HG03575 (cell line): ENCODE measurements around the gene DRD2.
"Not testable (repeated sequence)": the region's sequence is repeated elsewhere in the genome, so short reads cannot be mapped to it uniquely, and the experiment has no call there.

Experiments used
- ATAC-seq: cut with Tn5 transposase; IDR thresholded peaks from one replicate; pipeline ENCODE4 v1.9.1; 2021; ENCODE audit not compliant: unreplicated experiment, insufficient number of reproducible peaks, low FRiP score; ENCODE audit errors: extremely low read depth

Gene DRD2

GRCh38 chr11:113475160-113475761, at the start of gene DRD2:
Gene DRD2 (minus strand): TSS chr11:113475398. CDS start chr11:113424651, 50,747 bp downstream.
- no peak for ATAC-seq

GRCh38 chr11:113523906-113524305, 48.7 kb upstream of the DRD2 start:
- ATAC-seq = not testable (repeated sequence)

DNA sequence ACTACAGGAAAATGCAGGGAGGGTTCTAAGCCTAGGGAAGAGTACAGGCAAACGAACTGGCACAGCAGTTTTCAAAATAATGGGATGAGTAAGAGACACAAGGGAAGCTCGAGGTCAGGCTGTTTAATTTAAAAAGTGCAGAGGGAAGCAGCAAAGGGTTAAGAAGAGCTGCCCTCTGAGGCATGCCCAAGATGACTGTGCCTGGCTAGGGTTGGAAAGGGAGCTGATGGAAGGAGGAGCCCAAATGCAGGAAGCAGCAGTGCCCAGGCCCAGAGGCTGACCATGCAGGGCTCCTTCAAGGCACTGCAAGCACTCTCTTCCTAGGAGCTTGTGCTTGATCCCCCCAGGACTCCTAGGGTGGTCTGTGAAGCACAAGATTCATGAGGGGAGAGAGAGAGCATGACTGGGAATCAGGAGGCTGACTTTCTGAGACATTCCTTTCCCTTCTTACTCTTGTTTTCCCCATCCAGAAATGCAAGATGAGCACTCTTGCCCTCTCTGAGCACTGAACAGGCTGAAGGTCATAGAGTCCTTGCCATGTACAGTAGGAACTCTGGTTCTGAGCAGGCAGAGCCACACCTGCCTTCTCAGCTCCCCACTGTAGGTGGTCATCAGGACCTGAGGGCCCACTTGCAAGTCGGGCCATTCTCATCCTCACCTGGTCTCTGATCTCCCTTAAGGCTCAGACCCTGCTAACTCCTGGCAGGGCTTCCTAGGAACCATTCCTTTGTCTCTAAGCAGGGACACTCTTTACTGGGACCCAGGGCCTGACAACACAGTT, 46.7 kb upstream of the DRD2 start:
- ATAC-seq = no peak

DNA sequence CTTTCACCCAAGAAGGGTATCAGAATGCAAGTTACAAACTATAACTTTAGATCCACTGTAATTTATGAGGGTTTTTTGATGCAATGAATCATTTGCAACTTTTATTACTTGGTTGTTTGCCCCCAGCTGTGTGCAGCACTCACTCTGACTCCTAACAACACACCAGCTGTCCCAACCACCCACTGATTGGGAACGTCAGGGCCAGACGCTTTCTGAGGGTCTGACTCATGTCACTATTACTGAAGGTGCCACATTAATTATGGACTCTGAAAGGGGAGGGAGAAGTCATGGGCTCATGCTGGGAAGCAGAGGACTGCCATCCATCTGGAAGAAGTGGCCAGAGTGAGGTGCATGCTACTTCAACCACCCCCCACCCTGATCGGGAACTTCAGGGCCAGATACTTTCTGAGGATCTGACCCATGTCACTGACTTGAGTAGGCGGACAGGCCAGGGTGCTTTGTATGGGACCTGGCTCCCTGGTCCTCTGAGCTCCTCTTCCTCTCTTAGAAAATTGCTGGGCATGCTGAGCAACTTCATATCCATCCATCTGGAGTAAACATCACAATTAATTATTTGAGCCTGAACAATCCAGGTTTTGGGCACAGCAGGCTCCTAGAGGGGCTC, 44.9 kb upstream of the DRD2 start:
- no peak for ATAC-seq

- ATAC-seq = no peak
These were observed 43.7 kb upstream of the DRD2 start for GRCh38 chr11:113518716-113519495.

DNA sequence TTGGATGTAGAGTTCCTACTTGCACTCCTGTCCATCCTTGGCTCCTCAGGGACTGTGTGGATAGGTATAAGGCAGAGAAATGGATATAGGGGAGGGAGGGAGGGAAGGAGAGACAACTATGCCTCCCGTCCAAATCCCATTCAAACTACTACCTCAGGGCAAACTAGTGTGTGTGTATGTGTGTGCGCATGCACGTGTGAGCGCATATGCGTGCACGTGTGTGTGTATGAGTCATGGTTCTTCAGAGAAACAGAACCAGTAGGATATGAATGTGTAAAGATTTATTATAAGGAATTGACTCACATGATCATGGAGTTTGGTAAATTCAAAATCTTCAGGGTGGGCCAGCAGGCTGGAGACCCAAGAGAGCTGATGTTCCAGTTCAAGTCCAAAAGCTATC, 42.2 kb upstream of the DRD2 start:
- no peak for ATAC-seq

- ATAC-seq = no peak
These were observed 39.7 kb upstream of the DRD2 start for GRCh38 chr11:113514856-113515255.

DNA sequence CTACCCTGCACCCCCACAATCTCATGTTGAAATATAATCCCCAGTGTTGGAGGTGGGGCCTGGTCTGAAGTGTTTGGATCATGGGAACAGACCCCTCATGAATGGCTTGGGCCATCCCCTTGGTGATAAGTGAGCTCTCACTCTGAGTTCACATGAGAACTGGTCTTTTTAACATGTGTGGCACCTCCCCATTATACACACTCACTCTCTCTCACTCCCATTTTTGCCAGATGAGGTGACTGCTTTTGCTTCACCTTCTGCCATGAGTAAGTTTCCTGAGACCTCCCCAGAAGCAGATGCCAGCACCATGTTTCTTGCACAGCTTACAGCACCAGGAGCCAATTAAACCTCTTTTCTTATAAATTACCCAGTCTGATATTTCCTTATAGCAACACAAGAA, 32.1 kb upstream of the DRD2 start:
- ATAC-seq = no peak

- no peak for ATAC-seq
These were observed 31.7 kb upstream of the DRD2 start for GRCh38 chr11:113506893-113507292.

DNA sequence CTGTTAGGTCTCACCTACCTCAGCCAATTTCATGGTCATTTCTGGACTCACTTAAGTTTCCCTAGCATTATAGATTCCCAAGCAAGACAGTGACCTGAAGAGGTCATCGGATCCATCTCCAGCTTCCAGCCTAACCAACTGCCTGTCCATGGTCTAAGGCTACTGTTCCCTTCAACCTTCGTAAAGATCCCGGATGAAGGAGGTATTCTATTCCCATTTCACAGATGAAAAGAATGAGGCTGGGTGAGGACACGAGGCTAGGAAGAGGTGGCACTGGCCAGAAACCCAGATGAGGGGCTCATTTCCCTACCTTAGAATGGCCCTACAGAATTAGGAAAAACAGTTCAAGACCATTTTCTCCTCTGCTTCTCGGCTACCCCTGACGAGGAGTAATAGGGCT, 31.3 kb upstream of the DRD2 start:
- ATAC-seq = no peak

DNA sequence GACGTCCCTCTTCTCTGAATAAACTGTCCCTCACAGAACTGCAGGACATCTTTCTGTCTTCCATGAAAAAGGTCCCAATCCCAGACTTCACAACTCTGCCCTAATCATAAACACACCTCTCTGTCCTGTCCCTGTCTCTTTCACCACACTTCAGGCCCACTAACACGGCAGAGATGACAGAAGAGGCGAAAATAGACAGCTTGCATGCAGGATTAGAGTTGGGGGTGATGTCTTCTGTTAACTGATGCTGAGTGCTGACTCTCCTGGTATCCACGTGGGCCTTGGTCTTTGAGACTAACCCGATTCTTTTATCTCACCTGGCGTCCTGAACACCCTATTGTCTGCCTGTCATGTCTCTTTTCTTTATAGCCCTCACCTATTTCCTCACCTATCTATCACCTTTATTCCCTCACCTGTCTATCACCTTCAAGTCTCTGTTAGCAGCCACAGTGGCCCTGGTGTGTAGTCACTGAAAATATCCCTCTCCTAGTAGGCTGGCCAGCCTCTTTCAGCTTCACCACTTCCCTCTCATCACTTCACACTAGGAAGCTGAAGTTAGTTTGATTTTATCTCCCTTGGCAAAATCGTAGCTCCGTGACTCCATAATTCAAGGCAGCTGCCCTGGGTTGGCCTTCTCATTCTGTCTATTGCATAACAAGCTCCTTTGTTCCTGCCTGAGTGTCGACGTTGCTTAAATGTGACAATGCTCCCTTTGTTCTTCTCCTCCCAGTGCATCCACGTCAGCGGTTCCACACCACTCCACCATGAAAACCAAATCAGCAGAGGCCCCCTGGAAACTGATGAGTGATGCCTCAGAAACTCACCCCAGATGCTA, 30.6 kb upstream of the DRD2 start:
- no peak for ATAC-seq

DNA sequence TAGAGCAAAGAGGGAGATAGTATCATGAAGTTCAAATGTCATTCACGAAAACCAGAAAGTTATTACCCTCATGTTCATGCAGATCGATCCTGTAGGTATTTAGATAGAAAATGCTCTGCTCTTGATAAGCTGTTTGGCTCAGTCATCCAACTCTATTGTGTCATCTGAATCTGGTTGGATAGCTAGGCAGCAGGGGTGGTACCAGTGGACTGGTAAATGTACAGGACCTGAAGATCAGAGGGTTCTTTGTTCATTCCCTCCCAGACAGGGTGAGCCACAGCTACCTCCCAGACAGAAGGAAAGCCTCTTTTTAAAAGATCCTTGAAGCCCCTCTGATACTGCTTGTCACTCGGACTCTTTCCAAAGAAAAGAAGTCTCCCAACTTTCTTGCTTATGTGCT, 29.8 kb upstream of the DRD2 start:
- no peak for ATAC-seq

- no peak for ATAC-seq
These were observed 29.4 kb upstream of the DRD2 start for GRCh38 chr11:113504586-113504985.

- no peak for ATAC-seq
These were observed 28.9 kb upstream of the DRD2 start for GRCh38 chr11:113504071-113504470.

- no peak for ATAC-seq
These were observed 22.1 kb upstream of the DRD2 start for GRCh38 chr11:113497066-113497910.

DNA sequence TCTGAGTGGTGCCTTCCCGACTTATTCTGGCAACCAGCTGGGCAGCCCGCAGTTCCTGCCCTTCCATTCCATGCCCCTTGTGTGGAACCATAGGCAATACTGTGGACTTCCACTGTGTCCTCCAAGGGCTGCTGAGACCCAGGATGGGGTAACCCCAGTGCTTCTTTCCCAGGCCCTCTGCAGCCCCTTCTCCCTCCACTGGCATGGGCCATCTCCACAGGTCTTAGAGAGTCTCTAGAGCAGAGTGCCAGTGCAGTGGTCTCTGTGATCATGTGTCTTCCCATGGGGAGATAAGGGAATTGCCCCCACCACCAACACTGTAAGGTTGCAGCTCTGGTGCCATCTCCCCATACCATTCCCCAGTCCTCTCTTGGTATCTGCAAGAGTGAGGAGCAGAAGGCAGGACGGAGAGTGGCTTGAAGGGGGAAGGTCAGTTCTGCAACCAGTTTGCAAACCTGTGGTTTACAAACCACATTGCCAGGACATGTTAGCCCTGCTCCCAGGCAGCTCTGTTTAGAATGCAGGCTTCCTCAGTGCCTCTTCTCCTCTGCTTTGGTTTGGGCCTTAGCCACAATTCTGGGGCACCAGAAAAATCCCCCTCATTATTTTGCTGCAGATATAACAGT, 20.9 kb upstream of the DRD2 start:
- ATAC-seq = no peak

- no peak for ATAC-seq
These were observed 18.8 kb upstream of the DRD2 start for GRCh38 chr11:113494021-113494420.

- ATAC-seq = no peak
These were observed 18.0 kb upstream of the DRD2 start for GRCh38 chr11:113493206-113493605.
